HG02981 (cell line): Measurements from ENCODE around the gene C11orf68.
A peak's percentile ranks its signal among the peaks of the same experiment; 100 is the strongest.
"Not testable (repeated sequence)": the region's sequence is repeated elsewhere in the genome, so short reads cannot be mapped to it uniquely, and the experiment has no call there.

Source experiments
- ATAC-seq: cut with Tn5 transposase; IDR thresholded peaks from one replicate; pipeline ENCODE4 v1.9.1; 2021; ENCODE audit warnings: mild to moderate bottlenecking, moderate library complexity; ENCODE audit not compliant: unreplicated experiment

Gene C11orf68

GRCh38 chr11:65918211-65919140, at the start of gene C11orf68:
TSS of gene C11orf68 (minus strand) at chr11:65919062. CDS start at chr11:65919031, 31 bp downstream.
- ATAC-seq: peak; percentile 55

- ATAC-seq: no peak
Observed at GRCh38 chr11:65967329-65967934, 48.6 kb upstream of the C11orf68 start.

- no peak for ATAC-seq
Observed at GRCh38 chr11:65965986-65966762, 47.3 kb upstream of the C11orf68 start.

DNA sequence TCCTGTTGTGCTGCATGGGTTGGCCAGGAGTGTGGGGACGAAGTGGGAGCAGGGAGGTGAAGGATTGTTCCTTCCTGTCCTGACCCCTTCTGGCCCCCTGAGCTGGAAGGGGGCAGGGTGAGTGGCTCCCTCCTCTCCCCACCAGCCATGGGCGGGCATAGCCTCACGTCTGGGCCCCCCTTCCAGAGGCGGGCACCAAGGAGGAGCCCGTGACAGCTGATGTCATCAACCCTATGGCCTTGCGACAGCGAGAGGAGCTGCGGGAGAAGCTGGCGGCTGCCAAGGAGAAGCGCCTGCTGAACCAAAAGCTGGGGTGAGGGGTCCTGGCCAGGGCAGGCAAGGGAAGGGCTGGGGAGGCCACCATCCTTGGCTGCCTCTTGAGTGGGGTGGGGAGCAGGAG, 46.0 kb upstream of the C11orf68 start:
- no peak for ATAC-seq

- ATAC-seq: no peak
Observed at GRCh38 chr11:65962141-65962564, 43.3 kb upstream of the C11orf68 start.

GRCh38 chr11:65961267-65962140, 42.6 kb upstream of the C11orf68 start, which contains the start of gene SART1:
TSS of gene SART1 (plus strand) at chr11:65961734. CDS start at chr11:65961781, 47 bp downstream.
- peak; percentile 75 for ATAC-seq

GRCh38 chr11:65960824-65961266, 42.0 kb upstream of the C11orf68 start:
- ATAC-seq: no peak

- ATAC-seq: no peak
Observed at GRCh38 chr11:65958774-65959420, 40.0 kb upstream of the C11orf68 start.

- ATAC-seq: no peak
Observed at GRCh38 chr11:65958291-65958690, 39.4 kb upstream of the C11orf68 start.

GRCh38 chr11:65954771-65955170, 35.9 kb upstream of the C11orf68 start:
- no peak for ATAC-seq

DNA sequence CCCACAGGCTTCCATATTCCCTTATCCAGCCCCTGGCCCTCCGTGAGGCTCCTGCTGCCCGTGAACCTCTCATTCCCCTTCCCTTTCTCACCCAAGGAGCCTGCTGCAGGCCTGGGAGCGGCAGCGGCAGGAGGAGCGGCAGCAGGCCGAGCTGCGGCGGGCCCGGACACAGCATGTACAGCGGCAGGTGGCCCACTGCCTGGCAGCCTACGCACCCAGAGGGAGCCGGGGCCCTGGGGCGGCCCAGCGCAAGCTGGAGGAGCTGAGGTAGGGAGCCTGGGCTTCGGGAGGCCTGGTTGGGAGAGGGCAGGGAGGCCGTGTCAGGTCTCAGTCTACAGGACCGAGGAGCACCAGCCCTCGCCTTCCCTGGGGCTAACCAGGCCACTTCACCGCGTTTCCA, 34.6 kb upstream of the C11orf68 start:
- no peak for ATAC-seq

- ATAC-seq: no peak
Observed at GRCh38 chr11:65952052-65952521, 33.2 kb upstream of the C11orf68 start.

DNA sequence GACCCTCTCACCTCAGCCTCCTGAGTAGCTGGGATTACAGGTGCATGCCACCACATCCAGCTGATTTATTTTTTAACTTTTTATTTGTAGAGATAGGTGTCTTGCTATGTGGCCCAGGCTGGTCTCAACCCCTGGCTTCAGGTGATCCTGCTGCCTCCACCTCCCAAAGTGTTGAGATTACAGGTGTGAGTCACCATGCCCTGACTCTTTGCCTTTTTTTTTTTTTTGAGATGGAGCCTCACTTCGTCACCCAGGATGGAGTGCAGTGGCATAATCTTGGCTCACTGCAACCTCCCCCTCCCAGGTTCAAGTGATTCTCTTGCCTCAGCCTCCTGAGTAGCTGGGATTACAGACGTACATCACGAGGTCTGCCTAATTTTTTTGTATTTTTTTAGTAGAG, 32.8 kb upstream of the C11orf68 start:
- not testable (repeated sequence) for ATAC-seq

DNA sequence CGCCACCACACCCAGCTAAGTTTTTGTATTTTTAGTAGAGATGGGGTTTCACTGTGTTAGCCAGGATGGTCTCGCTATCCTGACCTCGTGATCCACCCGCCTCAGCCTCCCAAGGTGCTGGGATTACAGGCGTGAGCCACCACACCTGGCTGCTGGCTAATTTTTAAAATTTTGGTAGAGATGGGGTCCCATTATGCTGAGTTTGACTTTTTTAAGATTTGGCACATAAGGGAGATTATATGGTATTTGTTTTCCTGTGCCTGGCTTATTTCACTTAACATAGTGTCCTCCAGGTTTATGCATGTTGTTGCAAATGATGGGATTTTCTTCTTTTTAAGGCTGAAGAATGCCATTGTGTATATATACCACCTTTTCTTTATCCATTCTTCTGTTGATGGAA, 31.8 kb upstream of the C11orf68 start:
- not testable (repeated sequence) for ATAC-seq

- no peak for ATAC-seq
Observed at GRCh38 chr11:65947603-65948125, 28.8 kb upstream of the C11orf68 start.

- ATAC-seq: no peak
Observed at GRCh38 chr11:65947133-65947532, 28.3 kb upstream of the C11orf68 start.

DNA sequence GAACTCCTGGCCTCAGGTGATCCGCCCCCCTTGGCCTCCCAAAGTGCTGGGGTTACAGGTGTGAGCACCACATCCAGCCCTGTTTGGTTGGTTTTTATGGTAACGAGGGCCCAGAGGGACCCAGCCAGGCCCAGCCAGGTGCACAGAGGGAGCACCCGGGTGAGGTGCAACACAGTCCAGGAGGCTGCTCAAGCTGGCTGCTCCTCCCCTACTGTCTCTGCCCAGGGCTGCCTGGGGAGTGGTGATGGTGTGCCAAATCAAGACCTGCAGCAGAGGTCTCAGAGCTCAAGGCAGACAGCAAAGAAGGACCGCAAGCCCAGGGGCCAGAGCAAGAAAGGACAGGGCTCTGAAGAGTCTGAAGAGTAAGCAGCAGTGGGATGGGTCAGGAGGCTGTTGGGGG, 27.8 kb upstream of the C11orf68 start:
- no peak for ATAC-seq

DNA sequence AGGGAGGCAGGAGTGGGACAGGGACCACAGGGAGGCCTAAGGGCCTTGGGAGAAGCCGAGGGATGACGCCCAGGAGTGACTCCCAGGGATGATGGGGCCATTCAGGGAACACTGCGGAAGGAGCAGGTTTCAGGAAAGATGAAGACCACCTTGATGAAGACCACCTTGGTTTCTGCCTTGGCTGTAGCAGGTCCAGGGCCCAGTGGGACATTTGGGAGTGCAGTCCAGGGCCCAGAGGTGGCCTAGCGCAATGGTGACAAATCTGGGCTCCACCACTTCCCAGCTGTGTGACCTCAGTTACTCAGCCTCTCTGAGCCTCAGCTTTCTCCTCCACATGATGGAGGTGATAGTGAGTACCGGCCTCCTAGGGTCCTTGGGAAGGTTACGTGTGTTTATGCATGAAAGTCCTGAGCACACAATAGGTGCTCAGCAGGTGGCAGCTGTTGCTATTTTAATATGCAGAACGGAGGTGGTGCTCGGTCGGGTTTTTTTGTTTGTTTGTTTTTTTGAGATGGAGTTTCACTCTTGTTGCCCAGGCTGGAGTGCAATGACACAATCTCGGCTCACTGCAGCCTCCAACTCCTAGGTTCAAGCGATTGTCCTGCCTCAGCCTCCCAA, 27.2 kb upstream of the C11orf68 start:
- no peak for ATAC-seq

- no peak for ATAC-seq
Observed at GRCh38 chr11:65945430-65945911, 26.6 kb upstream of the C11orf68 start, which contains the start of gene TSGA10IP. TSS of gene TSGA10IP (plus strand) at chr11:65945480. CDS start at chr11:65945676, 196 bp downstream.
